IMR-90 (cell line): ENCODE data around the gene TCF7. TPM values are rescaled to one million over a fixed set of nuclear protein-coding genes. Genes with fewer than 3 reads are reported as not detected.

Source experiments
- ATAC-seq: fragments of 200-7000 bp; cut with Tn5 transposase; 2 replicates; pipeline ENCODE4 v1.9.1; 2020; ENCODE audit warnings: low read depth, mild to moderate bottlenecking, moderate library complexity
- BruUV-seq: library from RNA; stranded (reverse); fragments of 400-500 nt; replicated peaks from 2 replicates; lab custom pipeline; 2021; lab: Mats Ljungman, UMichigan
- CTCF ChIA-PET: fragments of 300-600 bp; formaldehyde crosslinking; extraction: SDS; loops from one replicate; lab custom pipeline; 2021; ENCODE audit warnings: antibody characterized with exemption; lab: Yijun Ruan, JAX
- POLR2A ChIA-PET: fragments of 300-600 bp; sonication (Branson Sonifier 250); formaldehyde crosslinking; loops from one replicate; lab custom pipeline; 2022; ENCODE audit warnings: antibody characterized with exemption; ENCODE audit not compliant: unreplicated experiment; lab: Charles Lee
- DNase-seq: peaks from one replicate; pipeline ENCODE4 v3.0.0; 2013
- H2AFZ ChIP-seq: replicated peaks from 2 replicates; pipeline ENCODE3; 2013; ENCODE audit warnings: low read length, mild to moderate bottlenecking; ENCODE audit not compliant: poor library complexity
- H2AK5ac ChIP-seq: 2 replicates; pipeline ENCODE4 v1.6.1; 2013; ENCODE audit warnings: low read depth, low read length, inconsistent platforms
- H2AK9ac ChIP-seq: replicated peaks from 2 replicates; pipeline ENCODE3; 2013; ENCODE audit warnings: mild to moderate bottlenecking, low read depth, low read length, moderate library complexity; ENCODE audit not compliant: poor library complexity
- H2BK120ac ChIP-seq: 2 replicates; pipeline ENCODE4 v1.6.1; 2013; ENCODE audit warnings: low read depth, low read length, inconsistent platforms
- H2BK15ac ChIP-seq: 3 replicates; pipeline ENCODE4 v1.6.1; 2013; ENCODE audit warnings: low read depth, low read length, inconsistent platforms
- H2BK20ac ChIP-seq: 2 replicates; pipeline ENCODE4 v1.6.1; 2013; ENCODE audit warnings: low read depth, mild to moderate bottlenecking, inconsistent platforms, low read length, moderate library complexity
- H2BK5ac ChIP-seq: 2 replicates; pipeline ENCODE4 v1.6.1; 2013; ENCODE audit warnings: mild to moderate bottlenecking, low read depth, low read length, inconsistent platforms; ENCODE audit not compliant: poor library complexity, severe bottlenecking
- H3K14ac ChIP-seq: replicated peaks from 2 replicates; pipeline ENCODE4 v1.6.1; 2013; ENCODE audit warnings: low read depth, low read length, inconsistent platforms
- H3K18ac ChIP-seq: 2 replicates; pipeline ENCODE4 v1.6.1; 2013; ENCODE audit warnings: low read depth, low read length, control low read depth
- H3K23ac ChIP-seq: 2 replicates; pipeline ENCODE4 v1.6.1; 2013; ENCODE audit warnings: low read depth, low read length, inconsistent platforms
- H3K27ac ChIP-seq: 2 replicates; pipeline ENCODE4 v1.5.1; 2013; ENCODE audit warnings: mild to moderate bottlenecking, control low read depth, low read length; ENCODE audit not compliant: insufficient read depth
- H3K27me3 ChIP-seq: 2 replicates; pipeline ENCODE4 v1.6.1; 2013; ENCODE audit warnings: low read length; ENCODE audit not compliant: control insufficient read depth, insufficient read depth
- H3K36me3 ChIP-seq: 2 replicates; pipeline ENCODE4 v1.6.1; 2013; ENCODE audit warnings: low read length, mixed read lengths; ENCODE audit not compliant: control insufficient read depth, insufficient read depth
- H3K4ac ChIP-seq: 2 replicates; pipeline ENCODE4 v1.6.1; 2013; ENCODE audit warnings: low read depth, low read length, inconsistent platforms
- H3K4me1 ChIP-seq: 2 replicates; pipeline ENCODE4 v1.6.1; 2013; ENCODE audit warnings: low read length, mixed read lengths; ENCODE audit not compliant: control insufficient read depth, insufficient read depth
- H3K4me2 ChIP-seq: 2 replicates; pipeline ENCODE4 v1.6.1; 2013; ENCODE audit warnings: low read depth, mild to moderate bottlenecking, control low read depth, low read length, moderate library complexity
- H3K4me3 ChIP-seq: 2 replicates; pipeline ENCODE4 v1.5.1; 2013; ENCODE audit warnings: low read depth, mild to moderate bottlenecking, control low read depth, low read length, moderate library complexity; ENCODE audit not compliant: insufficient read depth
- H3K56ac ChIP-seq: 2 replicates; pipeline ENCODE4 v1.6.1; 2013; ENCODE audit warnings: low read length, inconsistent platforms; ENCODE audit not compliant: insufficient read depth; ENCODE audit errors: extremely low read depth
- H3K79me1 ChIP-seq, 2 experiments: 2 replicates each; pipeline ENCODE4 v1.6.1; 2013; ENCODE audit warnings: low read length in 2 of 2, inconsistent platforms in 1 of 2, low read depth in 1 of 2
- H3K9ac ChIP-seq: 2 replicates; pipeline ENCODE4 v1.6.1; 2013; ENCODE audit warnings: low read depth, low read length, control low read depth
- H3K9me1 ChIP-seq: 2 replicates; pipeline ENCODE4 v1.6.1; 2013; ENCODE audit warnings: low read length, inconsistent platforms; ENCODE audit not compliant: insufficient read depth
- H3K9me3 ChIP-seq: 2 replicates; pipeline ENCODE4 v1.6.1; 2013; ENCODE audit warnings: low read length; ENCODE audit not compliant: control insufficient read depth, insufficient read depth
- H4K20me1 ChIP-seq: 2 replicates; pipeline ENCODE4 v1.6.1; 2013; ENCODE audit warnings: low read length, inconsistent platforms; ENCODE audit not compliant: insufficient read depth
- H4K5ac ChIP-seq: 2 replicates; pipeline ENCODE4 v1.6.1; 2013; ENCODE audit warnings: mild to moderate bottlenecking, low read depth, low read length, control low read depth
- H4K8ac ChIP-seq, 2 experiments: 2 replicates each; pipeline ENCODE4 v1.6.1; 2013; ENCODE audit warnings: low read depth in 2 of 2, low read length in 2 of 2, control low read depth in 1 of 2, inconsistent platforms in 1 of 2
- H4K91ac ChIP-seq: 2 replicates; pipeline ENCODE4 v1.6.1; 2013; ENCODE audit warnings: low read depth, low read length, inconsistent platforms; ENCODE audit not compliant: insufficient read depth
- BHLHE40 ChIP-seq: fragments of 150-350 bp; IDR thresholded peaks from 2 replicates; pipeline ENCODE4 v1.6.1; 2016; ENCODE audit warnings: mild to moderate bottlenecking, low read depth, low read length
- CEBPB ChIP-seq: IDR thresholded peaks from 2 replicates; pipeline ENCODE4 v1.6.1; 2012; ENCODE audit warnings: low read depth, low read length, improper control_type of control experiment
- CHD1 ChIP-seq: IDR thresholded peaks from 2 replicates; pipeline ENCODE4 v1.6.1; 2012; ENCODE audit warnings: low read depth, low read length, improper control_type of control experiment
- FOS ChIP-seq: fragments of 150-350 bp; IDR thresholded peaks from 2 replicates; pipeline ENCODE4 v1.6.1; 2016; ENCODE audit warnings: low read depth, low read length
- MAFK ChIP-seq: IDR thresholded peaks from 2 replicates; pipeline ENCODE4 v1.6.1; 2012; ENCODE audit warnings: low read depth, low read length, improper control_type of control experiment
- MAZ ChIP-seq: IDR thresholded peaks from 2 replicates; pipeline ENCODE4 v1.6.1; 2012; ENCODE audit warnings: low read depth, mild to moderate bottlenecking, low read length, improper control_type of control experiment, moderate library complexity, borderline replicate concordance
- MXI1 ChIP-seq: IDR thresholded peaks from 2 replicates; pipeline ENCODE4 v1.6.1; 2012; ENCODE audit warnings: low read depth, mild to moderate bottlenecking, low read length, moderate library complexity, borderline replicate concordance
- NFE2L2 ChIP-seq: fragments of 150-350 bp; IDR thresholded peaks from 2 replicates; pipeline ENCODE4 v1.6.1; 2016; ENCODE audit warnings: low read depth, mild to moderate bottlenecking, low read length
- POLR2A ChIP-seq: IDR thresholded peaks from 2 replicates; pipeline ENCODE4 v1.6.1; 2012; ENCODE audit warnings: mild to moderate bottlenecking, low read depth, low read length
- RAD21 ChIP-seq: IDR thresholded peaks from 2 replicates; pipeline ENCODE4 v1.6.1; 2012; ENCODE audit warnings: low read length, improper control_type of control experiment
- RCOR1 ChIP-seq: IDR thresholded peaks from 2 replicates; pipeline ENCODE4 v1.6.1; 2012; ENCODE audit warnings: mild to moderate bottlenecking, low read length, improper control_type of control experiment; ENCODE audit not compliant: insufficient replicate concordance
- RFX5 ChIP-seq: IDR thresholded peaks from 2 replicates; pipeline ENCODE4 v1.8.0; 2012; ENCODE audit warnings: low read depth, mild to moderate bottlenecking, low read length, moderate library complexity
- SMC3 ChIP-seq: fragments of 150-350 bp; IDR thresholded peaks from 2 replicates; pipeline ENCODE4 v1.6.1; 2016; ENCODE audit warnings: low read depth, mild to moderate bottlenecking, antibody characterized with exemption, low read length, moderate library complexity
- dilution Hi-C: fragments of 300-500 bp; cut with HindIII; formaldehyde crosslinking; loops from one replicate; pipeline ENCODE4 v1.14.3; 2018; ENCODE audit warnings: low sequenced_read_pairs; ENCODE audit not compliant: unreplicated experiment
- in situ Hi-C: fragments of 300-500 bp; cut with MboI; formaldehyde crosslinking; loops from 3 replicates; pipeline ENCODE4 v1.14.3; 2019; ENCODE audit warnings: low sequenced_read_pairs, inconsistent platforms, mixed read lengths
- intact Hi-C: fragments of 100-400 bp; cut with micrococcal nuclease; formaldehyde crosslinking; loops from 2 replicates; pipeline ENCODE4 v1.10.0; 2022
- polyA plus RNA-seq, 3 experiments: library from polyadenylated mRNA; depleted of rRNA; stranded (reverse); fragments of >200 nt; gene quantifications; 2 replicates each; pipeline ENCODE4 v1.2.3, GENCODE V29; 2012; ENCODE audit warnings: low replicate concordance in 1 of 3
- total RNA-seq: library from RNA; depleted of rRNA; stranded (reverse); fragments of >200 nt; gene quantifications from 2 replicates; pipeline ENCODE4 v1.2.3, GENCODE V29; 2012
- TF ChIP-seq, protein P1 (sequence below): fragments of 150-350 bp; IDR thresholded peaks from 2 replicates; pipeline ENCODE4 v1.6.1; 2017; ENCODE audit warnings: mild to moderate bottlenecking, antibody characterized with exemption, low read length, low read depth
- TF ChIP-seq, protein P2 (sequence below): conservative IDR thresholded peaks from 2 replicates; pipeline ENCODE4 v1.5.1; 2012; ENCODE audit warnings: mild to moderate bottlenecking, low read depth, low read length, improper control_type of control experiment
- TF ChIP-seq, protein P3 (sequence below): fragments of 150-350 bp; IDR thresholded peaks from 2 replicates; pipeline ENCODE4 v1.6.1; 2016; ENCODE audit warnings: low read depth, mild to moderate bottlenecking, low read length, moderate library complexity, borderline replicate concordance

Gene TCF7
- total and polyA plus RNA-seq, 2 of the 4 experiments (the other 2 are of a cell fraction) = 1.3 to 3.4 TPM

DNA sequence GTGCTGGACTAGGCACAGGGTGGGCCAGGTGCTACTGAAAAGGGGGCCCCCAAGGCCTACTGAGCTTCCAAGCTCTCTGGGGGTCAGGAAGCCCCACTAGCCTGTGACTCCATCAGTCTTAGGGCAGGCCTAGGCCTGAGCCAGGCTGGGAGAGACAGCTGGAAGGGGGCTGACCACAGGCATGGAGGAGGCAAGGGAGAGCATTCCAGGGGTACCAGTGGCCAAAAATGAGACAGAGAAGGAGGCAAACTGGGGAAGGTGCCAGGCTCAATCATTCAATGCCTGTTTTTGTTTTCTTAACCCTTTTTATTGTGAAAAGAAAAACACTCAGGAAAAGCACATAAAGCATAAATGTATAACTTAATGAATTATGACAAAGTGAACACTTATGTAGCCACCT lies 26.2 kb upstream of the TCF7 start:
- POLR2A ChIA-PET = no interaction called here
- H4K91ac ChIP-seq = no peak overlapping the region
- intact Hi-C loops = no loop called here

More for the DNA sequence above, 26.2 kb upstream of the TCF7 start:
- Histone ChIP-seq H3K36me3 (no peaks in the 10 kb centered on the region), H3K18ac (no peak overlapping the region), H4K20me1 (no peaks in the 10 kb centered on the region), H3K27me3 (peaks cover 40% of the 10 kb centered on the region), H3K56ac (no peak overlapping the region), H2AFZ (no peak overlapping the region), H3K9me1 (no peaks in the 10 kb centered on the region), H3K4me3 (no peak overlapping the region), H3K9ac (no peak overlapping the region), H3K4me2 (no peak overlapping the region), H3K9me3 (no peaks in the 10 kb centered on the region), H3K79me1 (no peaks in the 10 kb centered on the region), H2BK20ac (no peak overlapping the region), H3K14ac (no peak overlapping the region), H3K23ac (no peak overlapping the region), H2BK120ac (no peak overlapping the region), H3K27ac (no peak overlapping the region), H3K4ac (no peak overlapping the region), H4K5ac (no peak overlapping the region), H2AK9ac (no peak overlapping the region), H3K4me1 (peaks cover 2% of the 10 kb centered on the region; the same call in 1 of the 2 replicates), H4K8ac (no peak overlapping the region), H2BK15ac (no peak overlapping the region), H2BK5ac (no peak overlapping the region), H2AK5ac (no peak overlapping the region)
- TF ChIP-seq FOS (no peak), MXI1 (no peak), BHLHE40 (no peak), RAD21 (no peak), SMC3 (no peak), POLR2A (no peak), CHD1 (no peak), MAZ (no peak), RFX5 (no peak), NFE2L2 (no peak), MAFK (no peak), CEBPB (no peak), RCOR1 (no peak)
- TF ChIP-seq, protein P1, sequence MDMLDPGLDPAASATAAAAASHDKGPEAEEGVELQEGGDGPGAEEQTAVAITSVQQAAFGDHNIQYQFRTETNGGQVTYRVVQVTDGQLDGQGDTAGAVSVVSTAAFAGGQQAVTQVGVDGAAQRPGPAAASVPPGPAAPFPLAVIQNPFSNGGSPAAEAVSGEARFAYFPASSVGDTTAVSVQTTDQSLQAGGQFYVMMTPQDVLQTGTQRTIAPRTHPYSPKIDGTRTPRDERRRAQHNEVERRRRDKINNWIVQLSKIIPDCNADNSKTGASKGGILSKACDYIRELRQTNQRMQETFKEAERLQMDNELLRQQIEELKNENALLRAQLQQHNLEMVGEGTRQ = no peak
- TF ChIP-seq, protein P2, sequence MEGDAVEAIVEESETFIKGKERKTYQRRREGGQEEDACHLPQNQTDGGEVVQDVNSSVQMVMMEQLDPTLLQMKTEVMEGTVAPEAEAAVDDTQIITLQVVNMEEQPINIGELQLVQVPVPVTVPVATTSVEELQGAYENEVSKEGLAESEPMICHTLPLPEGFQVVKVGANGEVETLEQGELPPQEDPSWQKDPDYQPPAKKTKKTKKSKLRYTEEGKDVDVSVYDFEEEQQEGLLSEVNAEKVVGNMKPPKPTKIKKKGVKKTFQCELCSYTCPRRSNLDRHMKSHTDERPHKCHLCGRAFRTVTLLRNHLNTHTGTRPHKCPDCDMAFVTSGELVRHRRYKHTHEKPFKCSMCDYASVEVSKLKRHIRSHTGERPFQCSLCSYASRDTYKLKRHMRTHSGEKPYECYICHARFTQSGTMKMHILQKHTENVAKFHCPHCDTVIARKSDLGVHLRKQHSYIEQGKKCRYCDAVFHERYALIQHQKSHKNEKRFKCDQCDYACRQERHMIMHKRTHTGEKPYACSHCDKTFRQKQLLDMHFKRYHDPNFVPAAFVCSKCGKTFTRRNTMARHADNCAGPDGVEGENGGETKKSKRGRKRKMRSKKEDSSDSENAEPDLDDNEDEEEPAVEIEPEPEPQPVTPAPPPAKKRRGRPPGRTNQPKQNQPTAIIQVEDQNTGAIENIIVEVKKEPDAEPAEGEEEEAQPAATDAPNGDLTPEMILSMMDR = no peak
- TF ChIP-seq, protein P3, sequence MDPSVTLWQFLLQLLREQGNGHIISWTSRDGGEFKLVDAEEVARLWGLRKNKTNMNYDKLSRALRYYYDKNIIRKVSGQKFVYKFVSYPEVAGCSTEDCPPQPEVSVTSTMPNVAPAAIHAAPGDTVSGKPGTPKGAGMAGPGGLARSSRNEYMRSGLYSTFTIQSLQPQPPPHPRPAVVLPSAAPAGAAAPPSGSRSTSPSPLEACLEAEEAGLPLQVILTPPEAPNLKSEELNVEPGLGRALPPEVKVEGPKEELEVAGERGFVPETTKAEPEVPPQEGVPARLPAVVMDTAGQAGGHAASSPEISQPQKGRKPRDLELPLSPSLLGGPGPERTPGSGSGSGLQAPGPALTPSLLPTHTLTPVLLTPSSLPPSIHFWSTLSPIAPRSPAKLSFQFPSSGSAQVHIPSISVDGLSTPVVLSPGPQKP = no peak
- no TSS peak for BruUV-seq
- DNase-seq (no peak), ATAC-seq (peak; percentile 70)
- dilution Hi-C loops (no loop called here), in situ Hi-C loops (no loop called here)
- CTCF ChIA-PET = interaction anchor here (0.9 kb wide), 1 partner anchor 13 kb away, joined by 3 read pairs; no protein-coding TSS in a partner anchor
